ENCODE data around the gene MLXIPL.

- no peak for TF ChIP-seq CTCF (IDR thresholded peaks at IDR 0.05; ENCODE audit: low read depth, low read length)
- TF ChIP-seq POLR2A (IDR thresholded peaks at IDR 0.05; ENCODE audit: extremely low read depth, insufficient read length), result no peak
- no peak for TF ChIP-seq MAX (IDR thresholded peaks at IDR 0.05; ENCODE audit: low read depth, low read length)
These were observed 9.5 kb upstream of the MLXIPL start for GRCh38 chr7:73633844-73634243.

All from NB4 (cell line).